SIG-M5 (cell line): ENCODE data around the gene NACA2.
"Not testable (repeated sequence)": the region's sequence is repeated elsewhere in the genome, so short reads cannot be mapped to it uniquely, and the experiment has no call there.

Experiments used
- DNase-seq: peaks from one replicate; lab custom pipeline; 2025; lab: John Stamatoyannopoulos, UW

The NACA2 gene

DNA sequence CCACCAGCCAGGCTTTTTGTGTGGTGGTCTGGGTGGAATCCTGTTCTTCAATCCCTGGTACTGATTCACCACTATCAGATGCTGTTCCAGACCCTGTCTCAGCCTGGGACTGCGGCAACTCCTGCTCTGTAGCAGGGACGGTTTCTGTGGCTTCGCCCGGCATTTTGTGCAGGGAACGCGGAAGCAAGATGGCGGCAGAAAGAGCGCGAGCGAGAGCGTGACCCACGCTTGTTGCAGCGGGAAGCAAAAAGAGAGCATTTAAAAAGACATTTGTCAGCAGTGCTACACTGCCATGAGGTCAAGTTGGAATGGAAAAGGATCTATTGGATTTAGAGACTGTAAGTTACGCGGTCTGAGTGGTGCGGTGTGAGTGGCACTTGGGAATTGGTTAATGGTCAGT, at the start of gene NACA2:
Gene NACA2 (minus strand): TSS at position 202 of the 400 bp plus-strand sequence. CDS start 39 bp downstream, at position 163.
- no peak for DNase-seq

DNA sequence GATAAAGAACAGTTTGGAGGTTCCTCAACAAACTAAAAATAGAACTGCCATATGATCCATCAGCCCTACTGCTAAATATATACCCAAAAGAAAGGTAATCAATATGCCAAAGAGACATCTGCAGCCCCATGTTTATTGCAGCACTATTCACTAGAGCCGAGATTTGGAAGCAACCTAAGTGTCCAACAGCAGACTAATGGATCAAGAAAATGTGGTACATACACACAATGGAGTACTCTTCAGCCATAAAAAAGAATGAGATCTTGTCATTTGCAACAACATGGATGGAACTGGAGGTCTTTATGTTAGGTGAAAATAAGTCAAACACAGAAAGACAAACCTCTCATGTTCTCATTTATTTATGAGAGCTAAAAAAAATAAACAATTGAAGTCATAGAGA, 48.8 kb upstream of the NACA2 start:
- DNase-seq: no peak

DNA sequence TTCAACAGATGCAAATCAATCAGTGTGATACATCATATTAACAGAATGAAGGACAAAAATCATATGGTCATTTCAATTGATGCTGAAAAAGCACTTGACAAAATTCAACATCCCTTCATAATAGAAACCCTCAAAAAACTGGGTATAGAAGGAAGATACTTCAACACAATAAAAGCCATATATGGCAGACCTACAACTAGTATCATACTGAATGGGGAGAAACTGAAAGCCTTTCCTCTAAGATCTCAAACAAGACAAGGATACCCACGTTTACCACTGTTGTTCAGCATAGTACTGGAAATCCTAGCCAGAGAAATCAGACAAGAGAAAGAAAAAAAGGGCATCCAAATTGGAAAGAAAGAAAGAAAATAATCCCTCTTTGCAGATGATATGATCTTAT, 47.1 kb upstream of the NACA2 start:
- DNase-seq: no peak

DNA sequence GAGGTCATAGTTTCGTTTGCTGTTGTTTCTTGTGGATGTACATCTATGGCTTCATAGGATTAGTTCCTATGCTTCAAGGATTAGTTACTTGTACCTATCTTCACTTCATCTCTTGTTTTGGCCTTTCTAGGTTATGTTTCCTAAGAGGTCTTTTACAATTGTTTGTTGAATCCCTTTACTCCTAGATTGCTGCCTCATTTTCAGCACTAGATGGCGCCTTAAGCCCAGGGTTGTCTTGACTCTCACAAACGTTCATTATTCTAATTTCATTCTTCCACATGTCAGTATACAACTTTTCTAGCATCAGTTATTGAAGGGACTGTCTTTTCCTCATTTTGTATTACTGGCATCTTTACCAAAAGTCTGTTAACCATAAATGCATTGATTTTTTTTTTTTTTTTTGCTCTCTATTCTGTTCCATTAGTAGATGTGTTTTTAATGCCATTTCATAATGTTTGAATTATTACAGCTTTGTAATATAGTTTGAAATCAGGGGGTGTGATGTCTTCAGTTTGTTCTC, 45.0 kb upstream of the NACA2 start:
- DNase-seq: peak; percentile 16

DNA sequence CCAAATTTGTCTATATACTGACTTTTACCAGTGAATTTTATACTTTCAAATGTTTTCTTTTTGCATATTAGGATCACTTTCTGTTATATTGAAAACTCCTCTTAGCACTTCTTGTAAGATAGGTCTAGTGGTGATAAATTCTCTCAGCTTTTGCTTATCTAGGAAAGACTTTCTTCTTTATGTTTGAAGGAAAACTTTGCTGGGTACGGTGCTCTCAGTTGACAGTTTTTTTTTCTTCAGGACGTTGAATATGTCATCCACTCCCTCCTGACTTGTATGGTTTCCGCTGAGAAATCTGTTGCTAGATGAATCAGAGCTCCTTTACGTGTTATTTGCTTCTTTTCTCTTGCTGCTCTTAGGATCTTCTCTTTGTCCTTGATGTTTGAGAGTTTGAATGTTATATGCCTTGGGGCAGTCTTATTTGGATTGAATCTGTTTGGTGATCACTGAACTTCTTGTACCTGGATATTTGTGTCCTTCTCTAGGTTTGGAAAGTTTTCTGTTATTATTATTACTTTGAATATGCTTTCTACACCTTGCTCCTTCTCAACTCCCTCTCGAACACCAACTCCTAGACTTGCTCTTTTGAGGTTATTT, 44.0 kb upstream of the NACA2 start:
- no peak for DNase-seq

DNA sequence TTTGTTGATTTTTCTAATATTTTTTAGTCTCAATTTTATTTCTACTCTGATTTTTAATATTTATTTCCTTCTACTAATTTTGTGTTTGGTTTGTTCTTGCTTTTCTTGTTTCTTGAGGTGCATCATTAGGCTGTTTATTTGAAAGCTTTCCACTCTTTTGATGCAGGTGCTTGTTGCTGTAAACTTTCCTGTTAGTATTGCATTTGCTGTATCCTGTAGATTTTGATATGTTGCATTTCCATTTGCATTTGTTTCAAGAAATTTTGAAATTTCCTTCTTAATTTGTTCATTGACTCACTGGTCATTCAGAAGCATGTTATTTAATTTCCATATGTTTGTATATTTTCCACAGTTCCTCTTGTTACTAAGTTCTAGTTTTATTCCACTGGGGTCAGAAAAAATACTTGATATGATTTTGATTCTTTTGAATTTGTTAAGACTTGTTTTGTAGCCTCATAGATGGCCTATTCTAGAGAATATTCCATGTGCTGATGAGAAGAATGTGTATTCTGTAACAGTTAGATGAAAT, 43.1 kb upstream of the NACA2 start:
- no peak for DNase-seq

DNA sequence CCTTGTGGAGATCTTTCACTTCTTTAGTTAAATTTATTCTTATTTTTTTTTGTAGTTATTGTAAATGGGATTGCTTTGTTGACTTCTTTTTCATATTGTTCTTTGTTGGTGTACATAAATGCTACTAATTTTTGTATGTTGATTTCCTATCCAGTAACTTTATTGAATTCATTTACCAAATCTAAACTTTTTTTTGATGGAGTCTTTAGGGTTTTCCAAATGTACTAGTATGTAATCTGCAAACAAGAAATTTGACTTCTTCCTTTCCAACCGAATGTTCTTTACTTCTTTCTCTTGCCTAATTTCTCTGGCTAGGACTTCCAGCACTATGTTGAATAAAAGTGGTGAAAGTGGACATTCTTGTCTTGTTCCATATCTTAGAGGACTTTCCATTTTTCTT, 41.8 kb upstream of the NACA2 start:
- DNase-seq: no peak

DNA sequence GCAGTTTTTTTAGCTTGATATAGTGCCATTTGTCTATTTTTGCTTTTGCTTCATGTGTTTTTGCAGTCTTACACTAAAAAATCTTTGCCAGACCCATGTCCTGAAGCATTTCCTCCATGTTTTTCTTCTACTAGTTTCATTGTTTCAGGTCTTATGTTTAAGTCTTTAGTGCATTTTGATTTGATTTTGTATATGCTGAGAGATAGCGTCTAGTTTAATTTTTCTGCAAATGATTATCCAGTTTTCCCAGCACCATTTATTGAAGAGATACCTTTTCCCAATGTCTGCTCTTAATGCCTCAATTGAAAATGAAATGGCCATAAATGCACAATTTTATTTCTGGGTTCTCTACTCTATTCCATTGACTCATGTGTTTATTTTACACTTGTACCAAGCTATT, 40.8 kb upstream of the NACA2 start:
- no peak for DNase-seq

DNA sequence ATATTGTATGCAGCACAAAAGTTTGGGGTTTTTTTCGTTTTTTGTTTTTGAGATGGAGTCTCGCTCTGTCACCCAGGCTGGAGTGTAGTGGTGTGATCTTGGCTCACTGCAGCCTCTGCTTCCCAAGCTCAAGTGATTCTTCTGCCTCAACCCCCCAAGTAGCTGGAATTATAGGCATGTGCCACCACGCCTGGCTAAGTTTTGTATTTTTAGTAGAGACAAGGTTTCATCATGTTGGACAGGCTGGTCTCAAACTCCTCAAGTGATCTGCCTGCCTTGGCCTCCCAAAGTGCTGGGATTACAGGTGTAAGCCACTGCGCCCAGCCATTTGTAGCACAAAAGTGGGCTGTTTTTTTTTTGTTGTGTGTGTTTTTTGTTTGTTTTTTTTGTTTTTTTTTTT, 37.1 kb upstream of the NACA2 start:
- not testable (repeated sequence) for DNase-seq

DNA sequence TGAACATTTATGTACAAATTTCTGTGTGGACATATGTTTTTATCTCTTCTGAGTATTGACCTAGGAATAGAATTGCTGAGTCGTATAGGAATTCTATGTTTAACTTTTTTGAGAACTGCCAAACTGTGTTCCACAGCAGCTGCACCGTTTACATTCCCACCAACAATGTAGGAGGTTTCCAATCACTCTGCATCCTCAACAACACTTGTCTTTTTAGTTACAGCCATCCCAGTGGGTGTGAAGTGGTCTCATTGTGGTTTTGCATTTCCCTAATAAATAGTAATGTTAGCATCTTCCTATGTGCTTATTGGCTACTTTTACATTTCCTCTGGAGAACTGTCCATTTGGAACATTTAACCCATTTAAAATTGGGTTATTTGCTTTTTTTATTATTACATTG, 36.6 kb upstream of the NACA2 start:
- DNase-seq: no peak

DNA sequence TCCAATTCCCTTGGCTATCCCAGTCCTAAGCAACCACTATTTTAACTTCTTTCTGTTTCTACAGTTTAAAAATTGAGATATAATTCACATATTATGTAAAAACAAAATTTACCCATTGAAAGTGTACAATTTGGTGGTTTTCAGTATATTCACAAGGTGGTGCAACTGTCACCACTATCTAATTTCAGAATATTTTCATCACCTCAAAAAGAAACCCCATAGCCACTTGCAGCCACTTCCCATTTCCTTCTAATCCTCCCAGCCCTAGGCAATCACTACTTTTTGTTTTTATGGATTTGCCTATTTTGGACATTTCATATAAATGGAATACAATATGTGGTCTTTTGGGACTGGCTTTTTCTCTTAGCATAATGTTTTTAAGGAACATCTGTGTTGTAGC, 36.1 kb upstream of the NACA2 start:
- no peak for DNase-seq

DNA sequence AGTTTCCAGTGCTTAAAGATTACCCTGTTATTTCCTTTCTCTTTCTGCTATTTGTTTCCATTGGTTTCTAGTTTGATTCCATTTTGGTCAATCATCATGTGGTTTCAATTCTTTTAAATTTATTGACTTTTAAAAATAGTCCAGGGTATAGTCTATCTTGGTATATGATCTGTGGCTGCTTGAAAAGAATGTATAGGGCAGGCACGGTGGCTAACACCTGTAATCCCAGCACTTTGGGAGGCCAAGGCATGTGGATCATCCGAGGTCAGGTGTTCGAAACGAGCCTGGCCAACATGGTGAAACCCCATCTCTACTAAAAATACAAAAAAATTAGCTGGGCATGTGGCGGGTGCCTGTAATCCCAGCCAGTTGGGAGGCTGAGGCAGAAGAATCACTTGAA, 34.5 kb upstream of the NACA2 start:
- no peak for DNase-seq

DNA sequence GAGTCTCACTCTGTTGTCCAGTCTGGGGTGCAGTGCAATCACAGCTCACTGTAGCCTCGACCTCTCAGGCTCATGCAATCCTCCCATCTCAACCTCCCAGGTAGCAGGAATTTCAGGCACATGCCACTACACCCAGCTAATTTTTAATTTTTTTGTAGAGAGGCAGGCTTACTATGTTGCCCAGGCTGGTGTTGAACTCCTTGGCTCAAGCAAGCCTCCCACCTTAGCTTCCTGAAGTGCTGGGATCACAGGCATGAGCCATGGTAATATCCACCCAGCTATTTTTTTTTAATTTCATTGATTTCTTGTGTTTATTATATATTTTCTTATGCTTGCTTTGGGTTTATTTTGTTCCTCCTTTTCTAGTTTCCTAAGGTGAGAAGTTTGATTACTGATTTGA, 33.9 kb upstream of the NACA2 start:
- DNase-seq: no peak

DNA sequence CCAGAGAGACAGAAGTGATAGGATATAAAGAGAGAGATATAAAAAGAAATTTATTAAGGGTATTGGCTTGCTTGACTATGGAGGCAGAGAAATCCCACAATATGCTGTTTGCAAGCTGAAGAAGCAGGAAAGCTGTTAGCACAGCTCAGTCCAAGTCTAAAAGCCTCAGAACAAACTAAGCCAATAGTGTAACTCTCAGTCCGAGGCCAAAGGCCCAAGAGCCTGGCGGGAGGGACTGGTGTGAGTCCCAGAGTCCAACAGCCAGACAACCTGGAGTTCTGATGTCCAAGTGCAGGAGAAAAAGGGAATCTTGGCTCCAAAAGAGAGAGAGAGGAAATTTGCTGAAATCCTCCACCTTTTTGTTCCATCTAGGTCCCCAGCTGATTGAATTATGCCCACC, 30.3 kb upstream of the NACA2 start:
- no peak for DNase-seq

DNA sequence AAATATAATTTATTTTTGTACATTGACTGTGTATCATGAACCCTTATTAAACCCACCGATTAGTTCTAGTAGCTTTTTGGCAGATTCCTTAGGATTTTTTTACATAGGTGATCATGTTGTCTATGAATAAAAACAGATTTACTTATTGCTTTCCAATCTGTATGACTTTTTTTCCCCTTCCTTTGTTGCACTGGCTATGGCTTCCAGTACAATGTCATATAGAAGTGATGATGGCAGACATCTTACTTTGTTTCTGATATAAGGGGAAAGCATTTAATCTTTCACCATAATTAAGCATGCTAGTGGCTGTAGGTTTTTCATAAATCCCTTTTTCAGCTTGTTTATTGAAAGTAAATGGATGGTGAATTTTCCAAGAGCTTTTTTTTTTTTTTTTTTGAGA, 28.9 kb upstream of the NACA2 start:
- no peak for DNase-seq

DNA sequence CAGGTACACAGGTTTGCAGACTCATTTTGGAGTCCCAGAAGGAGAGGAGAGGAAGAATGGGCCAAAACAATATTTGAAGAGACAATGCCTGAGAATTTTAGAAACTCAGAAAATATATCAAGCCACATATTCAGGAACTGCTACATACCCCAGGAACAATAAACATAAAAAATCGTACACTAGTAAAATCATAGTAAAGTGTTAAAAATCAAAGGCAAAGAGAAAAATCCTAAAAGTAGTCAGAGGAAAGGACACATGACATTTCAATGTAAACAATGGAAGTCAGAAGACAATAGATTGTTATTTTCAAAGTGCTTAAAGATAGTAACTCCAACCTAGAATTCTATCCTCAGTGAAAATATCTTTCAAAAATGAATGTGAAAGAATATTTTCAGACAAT, 28.5 kb upstream of the NACA2 start:
- no peak for DNase-seq

DNA sequence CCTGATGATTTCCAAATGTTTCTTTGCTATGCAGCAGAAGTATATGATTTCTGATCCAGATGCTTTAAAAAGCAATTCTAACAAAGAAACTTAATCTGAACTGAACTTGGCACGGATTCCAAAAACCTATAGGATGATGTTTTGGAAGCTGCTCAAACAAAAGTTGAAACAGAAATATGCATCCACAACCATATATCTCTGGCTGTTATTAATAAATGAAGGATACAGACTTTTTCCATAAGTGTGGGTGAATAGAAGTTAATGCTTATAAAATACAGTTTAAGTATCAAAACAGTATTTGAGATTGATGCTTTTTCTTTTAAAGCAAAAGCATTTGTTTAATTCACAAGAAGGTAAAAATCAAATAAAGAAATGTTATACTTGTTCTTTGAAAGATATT, 27.9 kb upstream of the NACA2 start:
- no peak for DNase-seq

DNA sequence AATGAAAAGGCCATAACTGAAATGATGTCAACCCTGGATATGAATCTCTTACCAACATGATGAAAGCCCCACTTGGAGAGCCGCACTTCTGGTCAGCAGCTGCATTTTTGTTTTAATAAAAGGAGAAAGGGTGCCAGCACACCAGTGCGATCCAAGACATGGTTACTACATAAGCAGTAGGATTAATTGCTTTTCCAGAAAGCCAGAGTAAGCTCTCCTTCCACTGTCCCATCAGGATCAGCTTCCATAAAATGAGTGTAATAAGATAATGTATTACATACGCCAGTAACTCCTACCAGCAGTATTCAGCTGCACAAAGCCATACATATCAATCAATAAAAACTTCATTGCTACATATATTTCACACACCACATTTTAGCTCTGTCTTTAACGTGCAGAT, 26.3 kb upstream of the NACA2 start:
- no peak for DNase-seq

DNA sequence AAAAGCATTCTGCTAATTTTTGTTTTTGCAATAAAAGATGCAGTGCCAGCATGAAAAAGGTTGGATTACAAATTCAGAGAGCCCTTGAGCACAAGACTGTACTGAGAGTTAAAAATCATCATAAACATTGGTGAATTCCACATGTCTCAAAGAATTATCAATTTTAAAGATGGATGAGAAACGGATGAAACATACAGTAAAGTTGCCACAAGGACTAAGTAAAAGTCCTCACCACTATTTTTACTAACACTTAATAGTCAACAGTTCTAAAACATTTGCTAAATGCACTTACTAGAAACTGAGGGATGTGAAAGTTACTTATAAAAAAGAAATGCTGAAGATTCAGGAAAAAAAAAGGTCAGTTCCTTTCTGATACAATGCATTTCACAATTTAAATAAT, 25.8 kb upstream of the NACA2 start:
- no peak for DNase-seq

DNA sequence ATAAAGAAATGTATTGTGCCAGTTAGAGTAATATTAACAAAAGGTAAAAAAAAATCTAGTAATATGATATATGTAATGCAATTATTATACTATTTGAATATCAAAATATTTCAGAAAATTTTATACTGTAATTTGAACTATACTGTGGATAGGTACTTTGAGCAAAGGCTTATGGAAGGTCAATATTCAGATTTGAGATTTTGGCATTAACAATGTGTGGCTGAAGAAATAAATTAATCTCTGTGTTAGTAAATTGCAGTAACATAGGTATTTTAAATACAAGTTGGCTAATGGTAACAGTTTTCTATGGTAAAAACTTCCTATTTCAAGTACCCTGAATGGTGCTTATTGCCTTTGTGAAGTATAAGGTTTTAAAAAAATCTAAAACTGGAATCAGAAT, 23.2 kb upstream of the NACA2 start:
- no peak for DNase-seq

DNA sequence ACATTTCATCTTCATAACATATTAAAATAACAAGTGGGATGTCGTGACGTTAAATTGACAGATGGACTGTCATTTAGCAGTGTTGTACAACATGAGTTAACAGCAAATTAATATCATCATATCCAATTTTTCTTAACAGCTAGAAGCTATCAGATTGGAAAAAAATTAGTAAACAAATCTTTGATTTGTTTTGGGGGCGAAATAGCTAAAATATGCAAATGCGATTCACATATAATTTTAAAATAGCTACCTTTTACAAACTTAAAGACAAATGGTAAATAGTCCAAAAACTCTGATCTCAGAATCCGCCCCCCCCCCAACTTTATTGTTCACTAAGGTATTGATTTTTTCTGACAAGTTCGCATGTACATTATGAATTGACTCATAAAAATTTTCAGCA, 20.3 kb upstream of the NACA2 start:
- DNase-seq: no peak

DNA sequence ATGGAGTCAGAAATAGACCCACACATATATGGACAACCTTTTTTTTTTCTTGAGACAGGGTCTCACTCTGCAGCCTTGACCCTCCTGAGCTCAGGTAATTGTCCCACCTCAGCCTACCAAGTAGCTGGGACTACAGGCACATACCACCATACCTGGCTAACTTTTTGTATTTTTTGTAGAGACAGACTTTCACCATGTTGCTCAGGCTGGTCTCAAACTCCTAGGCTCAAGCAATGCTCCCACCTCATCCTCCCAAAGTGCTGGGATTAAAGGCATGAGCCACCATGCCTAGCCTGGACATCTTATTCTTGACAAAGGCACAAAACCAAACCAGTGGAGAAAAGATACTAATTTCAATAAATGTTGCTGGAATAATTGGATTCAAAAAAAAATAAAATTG, 14.7 kb upstream of the NACA2 start:
- DNase-seq: no peak

DNA sequence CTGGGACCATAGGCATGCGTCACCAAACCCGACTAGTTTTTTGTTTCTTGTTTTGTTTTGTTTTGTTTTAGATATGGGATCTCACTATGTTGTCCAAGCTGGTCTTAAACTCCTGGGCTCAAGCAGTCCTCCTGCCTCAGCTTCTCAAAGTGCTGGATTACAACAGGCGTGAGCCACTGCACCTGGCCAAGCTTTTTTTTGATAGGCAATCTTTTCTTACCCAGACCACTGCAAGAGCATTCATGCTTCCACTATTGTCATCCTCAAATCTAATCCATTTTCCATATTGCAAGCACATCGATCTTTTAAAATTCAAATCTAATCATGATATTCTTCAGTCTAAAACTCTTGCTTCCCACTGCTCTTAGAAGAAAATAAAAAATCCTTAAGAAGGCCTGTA, 10.3 kb upstream of the NACA2 start:
- no peak for DNase-seq

DNA sequence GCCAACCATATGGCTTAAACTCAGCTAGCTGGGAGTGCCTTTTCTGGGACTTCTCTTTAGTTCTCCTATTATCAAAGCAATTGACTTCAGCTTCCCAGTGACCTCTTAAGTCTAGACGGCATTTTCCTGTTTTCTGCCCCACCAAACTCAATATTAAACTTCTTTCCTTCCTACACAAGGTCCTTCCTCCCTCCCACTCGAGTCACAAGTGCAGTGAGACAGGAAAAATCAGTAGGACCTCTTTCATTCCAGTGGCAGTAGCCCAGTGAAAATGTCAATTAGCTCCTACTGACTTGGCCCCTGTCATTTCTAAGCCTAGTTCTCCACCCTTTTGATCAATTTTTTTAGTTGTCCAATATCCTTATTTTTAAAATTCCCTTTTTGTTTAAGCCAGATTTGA, 9.6 kb upstream of the NACA2 start:
- no peak for DNase-seq
